ENCODE measurements around the gene LEPR. TPM values are rescaled to one million over a fixed set of nuclear protein-coding genes. Genes with fewer than 3 reads are reported as not detected.

LEPR gene
- total RNA-seq, 4 donors from 2014 or later, result 10.0 to 27.3 (median 14.1) TPM

DNA sequence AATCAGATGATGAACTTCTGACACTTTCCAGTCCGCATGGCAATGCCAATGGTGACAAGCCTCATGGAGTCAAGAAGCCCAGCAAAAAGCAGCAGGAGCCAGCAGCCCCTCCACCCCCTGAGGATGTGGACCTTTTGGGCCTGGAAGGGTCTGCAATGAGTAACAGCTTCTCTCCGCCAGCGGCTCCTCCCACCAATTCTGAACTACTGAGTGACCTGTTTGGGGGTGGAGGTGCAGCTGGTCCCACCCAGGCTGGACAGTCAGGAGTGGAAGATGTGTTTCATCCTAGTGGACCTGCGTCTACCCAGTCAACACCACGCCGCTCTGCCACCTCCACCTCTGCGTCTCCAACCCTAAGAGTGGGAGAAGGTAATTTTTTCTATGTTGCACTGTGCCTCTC is 28.0 kb upstream of the LEPR start:
- WGBS, result 100% methylated on average over 7 of the region's 7 CpGs
- TF ChIP-seq EP300 (IDR thresholded peaks at IDR 0.05) (no peak), POLR2AphosphoS5 (IDR thresholded peaks at IDR 0.05) (no peak), POLR2A (IDR thresholded peaks at IDR 0.05; ENCODE audit: low read depth) (no peak)
- TF ChIP-seq, protein P1, sequence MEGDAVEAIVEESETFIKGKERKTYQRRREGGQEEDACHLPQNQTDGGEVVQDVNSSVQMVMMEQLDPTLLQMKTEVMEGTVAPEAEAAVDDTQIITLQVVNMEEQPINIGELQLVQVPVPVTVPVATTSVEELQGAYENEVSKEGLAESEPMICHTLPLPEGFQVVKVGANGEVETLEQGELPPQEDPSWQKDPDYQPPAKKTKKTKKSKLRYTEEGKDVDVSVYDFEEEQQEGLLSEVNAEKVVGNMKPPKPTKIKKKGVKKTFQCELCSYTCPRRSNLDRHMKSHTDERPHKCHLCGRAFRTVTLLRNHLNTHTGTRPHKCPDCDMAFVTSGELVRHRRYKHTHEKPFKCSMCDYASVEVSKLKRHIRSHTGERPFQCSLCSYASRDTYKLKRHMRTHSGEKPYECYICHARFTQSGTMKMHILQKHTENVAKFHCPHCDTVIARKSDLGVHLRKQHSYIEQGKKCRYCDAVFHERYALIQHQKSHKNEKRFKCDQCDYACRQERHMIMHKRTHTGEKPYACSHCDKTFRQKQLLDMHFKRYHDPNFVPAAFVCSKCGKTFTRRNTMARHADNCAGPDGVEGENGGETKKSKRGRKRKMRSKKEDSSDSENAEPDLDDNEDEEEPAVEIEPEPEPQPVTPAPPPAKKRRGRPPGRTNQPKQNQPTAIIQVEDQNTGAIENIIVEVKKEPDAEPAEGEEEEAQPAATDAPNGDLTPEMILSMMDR (IDR thresholded peaks at IDR 0.05), result no peak
- Histone ChIP-seq H3K4me1 (no peaks in the 10 kb centered on the region), H3K9me3 (no peaks in the 10 kb centered on the region), H3K4me3 (no peak overlapping the region), H3K36me3 (peaks cover 0 to 19% (median 3%) of the 10 kb centered on the region in 4 donors), H3K27me3 (no peaks in the 10 kb centered on the region), H3K27ac (replicated peaks in 1 of 4) (no peak overlapping the region)
- DNase-seq (ENCODE audit: extremely low spot score), result no peak
- intact Hi-C loops (cut with DNase I), result no loop called here

DNA sequence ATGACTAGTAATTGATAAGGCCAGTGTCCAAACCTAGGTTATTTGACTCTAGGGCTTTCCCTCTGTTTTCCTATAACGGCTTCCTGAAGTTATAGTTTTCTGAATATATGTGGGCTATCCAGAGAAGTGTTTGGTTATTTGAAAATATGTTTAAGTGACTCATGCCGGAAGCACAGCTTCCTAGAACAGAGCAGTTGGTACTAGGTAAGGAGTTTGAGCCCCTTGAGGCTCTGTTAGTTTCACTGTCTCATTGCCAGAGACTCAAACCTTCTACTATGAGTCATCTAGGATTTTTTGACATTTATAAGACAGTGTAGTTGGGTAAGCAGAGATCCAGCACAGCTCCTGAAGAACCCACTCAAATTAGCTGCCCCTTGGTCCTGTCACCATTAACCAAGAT is 27.1 kb upstream of the LEPR start:
- no peak for DNase-seq (ENCODE audit: extremely low spot score)
- no peaks in the 10 kb centered on the region for H3K4me1 ChIP-seq
- WGBS, result 74% methylated on average over 2 of the region's 2 CpGs
- no peak overlapping the region for H3K4me3 ChIP-seq
- peaks cover 0 to 17% (median 3%) of the 10 kb centered on the region in 4 donors for H3K36me3 ChIP-seq
- no peak overlapping the region for H3K27ac ChIP-seq (replicated peaks in 1 of 4)
- no peaks in the 10 kb centered on the region for H3K27me3 ChIP-seq
- intact Hi-C loops (cut with DNase I), result no loop called here
- TF ChIP-seq POLR2A (IDR thresholded peaks at IDR 0.05; ENCODE audit: low read depth), result no peak
- no peak for TF ChIP-seq EP300 (IDR thresholded peaks at IDR 0.05)
- TF ChIP-seq POLR2AphosphoS5 (IDR thresholded peaks at IDR 0.05), result no peak
- TF ChIP-seq, protein P1 (IDR thresholded peaks at IDR 0.05), result no peak
- no peaks in the 10 kb centered on the region for H3K9me3 ChIP-seq

- H3K27ac ChIP-seq (replicated peaks in 1 of 4), result no peak overlapping the region
- TF ChIP-seq POLR2AphosphoS5 (IDR thresholded peaks at IDR 0.05), result no peak
- no peaks in the 10 kb centered on the region for H3K27me3 ChIP-seq
- H3K4me1 ChIP-seq, result no peaks in the 10 kb centered on the region
- no peak for DNase-seq (ENCODE audit: extremely low spot score)
- H3K9me3 ChIP-seq, result no peaks in the 10 kb centered on the region
- H3K36me3 ChIP-seq, result peaks cover 0 to 15% (median 3%) of the 10 kb centered on the region in 4 donors
- intact Hi-C loops (cut with DNase I), result no loop called here
- WGBS, result 75% methylated on average over 1 of the region's 1 CpG
- no peak overlapping the region for H3K4me3 ChIP-seq
These were observed 26.5 kb upstream of the LEPR start for GRCh38 chr1:65393928-65394327.

GRCh38 chr1:65395887-65396612 is 24.4 kb upstream of the LEPR start:
- TF ChIP-seq, protein P1 (IDR thresholded peaks at IDR 0.05), result no peak
- TF ChIP-seq POLR2A (IDR thresholded peaks at IDR 0.05; ENCODE audit: low read depth), result no peak
- no peak for TF ChIP-seq EP300 (IDR thresholded peaks at IDR 0.05)
- no peak for TF ChIP-seq POLR2AphosphoS5 (IDR thresholded peaks at IDR 0.05)
- intact Hi-C loops (cut with DNase I), result no loop called here
- Histone ChIP-seq H3K9me3 (no peaks in the 10 kb centered on the region), H3K36me3 (peaks cover 0 to 6% (median 2%) of the 10 kb centered on the region in 4 donors), H3K27ac (replicated peaks in 1 of 4) (no peak overlapping the region), H3K4me3 (no peak overlapping the region), H3K4me1 (no peaks in the 10 kb centered on the region), H3K27me3 (no peaks in the 10 kb centered on the region)
- WGBS, result 88% methylated on average over 3 of the region's 3 CpGs
- DNase-seq (ENCODE audit: extremely low spot score), result no peak

GRCh38 chr1:65398083-65398482 is 22.4 kb upstream of the LEPR start:
- WGBS, result 88% methylated on average over 1 of the region's 1 CpG

More at GRCh38 chr1:65398083-65398482, 22.4 kb upstream of the LEPR start:
- Histone ChIP-seq H3K36me3 (peaks cover 0 to 9% (median 0%) of the 10 kb centered on the region in 4 donors), H3K27me3 (no peaks in the 10 kb centered on the region), H3K4me1 (no peaks in the 10 kb centered on the region), H3K27ac (replicated peaks in 1 of 4) (no peak overlapping the region), H3K9me3 (no peaks in the 10 kb centered on the region), H3K4me3 (no peak overlapping the region)
- DNase-seq (ENCODE audit: extremely low spot score), result no peak
- TF ChIP-seq, protein P1 (IDR thresholded peaks at IDR 0.05), result no peak
- TF ChIP-seq POLR2AphosphoS5 (IDR thresholded peaks at IDR 0.05), result no peak
- no peak for TF ChIP-seq EP300 (IDR thresholded peaks at IDR 0.05)
- no peak for TF ChIP-seq POLR2A (IDR thresholded peaks at IDR 0.05; ENCODE audit: low read depth)
- intact Hi-C loops (cut with DNase I), result no loop called here

Data from esophagus muscularis mucosa (tissue), 4 donors.